K562 (cell line): ENCODE data around the gene CCDC92. TPM values are rescaled to one million over a fixed set of nuclear protein-coding genes. Genes with fewer than 3 reads are reported as not detected.
A peak's percentile ranks its signal among the peaks of the same experiment; 100 is the strongest.

Experiments
- ADNP ChIP-seq: fragments of 200-800 bp; sonication (Bioruptor generic); IDR thresholded peaks from 2 replicates; pipeline ENCODE4 v1.6.1; 2016; ENCODE audit warnings: missing genetic modification characterization, missing compliant biosample characterization
- ASH1L ChIP-seq: fragments of 450-650 bp; IDR thresholded peaks from 2 replicates; pipeline ENCODE4 v1.6.1; 2018; ENCODE audit warnings: borderline replicate concordance, mild to moderate bottlenecking, low read depth; ENCODE audit not compliant: partially characterized antibody
- ATF1 ChIP-seq, 2 experiments: fragments of 450-650 bp in 1 of 2; IDR thresholded peaks; 2 replicates each; pipeline ENCODE4 v1.6.1; 2016; ENCODE audit warnings: missing compliant biosample characterization in 1 of 2, missing genetic modification characterization in 1 of 2
- BCOR ChIP-seq: fragments of 450-650 bp; IDR thresholded peaks from 2 replicates; pipeline ENCODE4 v1.6.1; 2016
- CBX5 ChIP-seq: IDR thresholded peaks from 2 replicates; pipeline ENCODE4 v1.6.1; 2014; ENCODE audit warnings: low read depth, borderline replicate concordance
- EP400 ChIP-seq: fragments of 450-650 bp; IDR thresholded peaks from 2 replicates; pipeline ENCODE4 v1.6.1; 2017; ENCODE audit warnings: antibody characterized with exemption, mild to moderate bottlenecking, moderate library complexity
- FOXP1 ChIP-seq: sonication (generic); formaldehyde crosslinking; IDR thresholded peaks from 2 replicates; pipeline ENCODE4 v1.8.0; 2022; ENCODE audit warnings: mild to moderate bottlenecking, missing genetic modification reagents
- HCFC1 ChIP-seq: IDR thresholded peaks from 2 replicates; pipeline ENCODE4 v1.6.1; 2012; ENCODE audit warnings: low read depth, low read length, improper control_type of control experiment
- HOXB6 ChIP-seq: fragments of 250-450 bp; sonication (Bioruptor Pico); IDR thresholded peaks from 2 replicates; pipeline ENCODE4 v1.5.1; 2022; ENCODE audit warnings: mild to moderate bottlenecking, borderline replicate concordance
- LCOR ChIP-seq: sonication (generic); formaldehyde crosslinking; IDR thresholded peaks from 2 replicates; pipeline ENCODE4 v1.8.0; 2022; ENCODE audit warnings: mild to moderate bottlenecking, missing genetic modification reagents
- MIER1 ChIP-seq: fragments of 450-650 bp; IDR thresholded peaks from 2 replicates; pipeline ENCODE4 v1.6.1; 2016; ENCODE audit warnings: antibody characterized with exemption, mild to moderate bottlenecking, low read depth
- NCOA4 ChIP-seq: fragments of 450-650 bp; IDR thresholded peaks from 2 replicates; pipeline ENCODE4 v1.6.1; 2018; ENCODE audit warnings: mild to moderate bottlenecking; ENCODE audit not compliant: partially characterized antibody
- PATZ1 ChIP-seq: fragments of 250-450 bp; sonication (Bioruptor Pico); IDR thresholded peaks from 2 replicates; pipeline ENCODE4 v1.5.0; 2020; ENCODE audit warnings: mild to moderate bottlenecking, borderline replicate concordance
- PTRF ChIP-seq: fragments of 450-650 bp; IDR thresholded peaks from 2 replicates; pipeline ENCODE4 v1.6.1; 2016; ENCODE audit warnings: mild to moderate bottlenecking, missing genetic modification characterization, missing compliant biosample characterization
- PTTG1 ChIP-seq: fragments of 450-650 bp; IDR thresholded peaks from 2 replicates; pipeline ENCODE4 v1.6.1; 2016; ENCODE audit warnings: low read depth, mild to moderate bottlenecking, missing genetic modification characterization, missing compliant biosample characterization
- RFX1 ChIP-seq: fragments of 450-650 bp; IDR thresholded peaks from 2 replicates; pipeline ENCODE4 v1.6.1; 2016; ENCODE audit warnings: mild to moderate bottlenecking, moderate library complexity
- SIRT6 ChIP-seq: IDR thresholded peaks from one replicate; pipeline ENCODE4 v1.6.1; 2012; ENCODE audit warnings: low read depth, mild to moderate bottlenecking, control low read depth, inconsistent platforms, low read length, moderate library complexity
- SLC30A9 ChIP-seq: fragments of 250-450 bp; sonication (Bioruptor Pico); IDR thresholded peaks from 2 replicates; pipeline ENCODE4 v1.8.0; 2022; ENCODE audit warnings: mild to moderate bottlenecking, moderate library complexity
- SMARCE1 ChIP-seq: fragments of 450-650 bp; IDR thresholded peaks from 2 replicates; pipeline ENCODE4 v1.7.1; 2016; ENCODE audit warnings: mild to moderate bottlenecking
- TAF15 ChIP-seq: fragments of 200-400 bp; formaldehyde crosslinking; IDR thresholded peaks from 2 replicates; pipeline ENCODE4 v1.6.1; 2017; ENCODE audit warnings: mild to moderate bottlenecking, low read depth, low read length, moderate library complexity
- TEAD2 ChIP-seq: fragments of 450-650 bp; IDR thresholded peaks from 2 replicates; pipeline ENCODE4 v1.6.1; 2016; ENCODE audit warnings: missing genetic modification characterization, control low read depth, missing compliant biosample characterization
- ZNF277 ChIP-seq: fragments of 250-450 bp; sonication (Bioruptor Pico); IDR thresholded peaks from 2 replicates; pipeline ENCODE4 v1.8.0; 2022; ENCODE audit warnings: inconsistent platforms, mild to moderate bottlenecking, moderate library complexity, borderline replicate concordance
- ZNF384 ChIP-seq: IDR thresholded peaks from 2 replicates; pipeline ENCODE4 v1.6.1; 2012; ENCODE audit warnings: low read depth, low read length, improper control_type of control experiment
- ZNF408 ChIP-seq: fragments of 250-450 bp; sonication (Bioruptor Pico); IDR thresholded peaks from 2 replicates; pipeline ENCODE4 v1.4.0; 2020; ENCODE audit warnings: low read depth, mild to moderate bottlenecking, moderate library complexity
- polyA plus RNA-seq, 8 experiments: library from polyadenylated mRNA; depleted of rRNA in 4 of 8; stranded (reverse) in 5 of 8; unstranded in 3 of 8; fragments of >200 nt; fragmentation: Nextera tagmentation in 2 of 8; fragmentation: Illumina TruSeq in 1 of 8; extraction: Ambion mirVana in 2 of 8; extraction: Trizol in 1 of 8; gene quantifications; 2 replicates each; pipeline versions ENCODE4 v1.2.1 to v1.2.3, GENCODE V29; 2011 to 2014; ENCODE audit warnings: inconsistent platforms in 1 of 8, missing spikeins in 1 of 8
- total RNA-seq, 7 experiments: library from RNA; depleted of rRNA in 6 of 7; stranded (reverse); fragments of >200 nt in 6 of 7; fragmentation: Illumina TruSeq in 2 of 7; extraction: Trizol in 2 of 7; gene quantifications; 2 replicates each; pipeline versions ENCODE4 v1.2.1 to v1.2.3, GENCODE V29; 2011 to 2021; ENCODE audit warnings: low replicate concordance in 1 of 7
- TF ChIP-seq, protein P1 (sequence below): fragments of 450-650 bp; IDR thresholded peaks from 2 replicates; pipeline ENCODE4 v1.6.1; 2017; ENCODE audit warnings: mild to moderate bottlenecking, moderate library complexity
- TF ChIP-seq, protein P2 (sequence below): fragments of 450-650 bp; IDR thresholded peaks from 2 replicates; pipeline ENCODE4 v1.6.1; 2016; ENCODE audit warnings: low read depth, mild to moderate bottlenecking, moderate library complexity

The CCDC92 gene
- total and polyA plus RNA-seq, 9 of the 15 experiments (the other 6 are each of a cell fraction or from before 2014, with no cell fraction given) = 0.27 to 5.9 (median 2.1) TPM

DNA sequence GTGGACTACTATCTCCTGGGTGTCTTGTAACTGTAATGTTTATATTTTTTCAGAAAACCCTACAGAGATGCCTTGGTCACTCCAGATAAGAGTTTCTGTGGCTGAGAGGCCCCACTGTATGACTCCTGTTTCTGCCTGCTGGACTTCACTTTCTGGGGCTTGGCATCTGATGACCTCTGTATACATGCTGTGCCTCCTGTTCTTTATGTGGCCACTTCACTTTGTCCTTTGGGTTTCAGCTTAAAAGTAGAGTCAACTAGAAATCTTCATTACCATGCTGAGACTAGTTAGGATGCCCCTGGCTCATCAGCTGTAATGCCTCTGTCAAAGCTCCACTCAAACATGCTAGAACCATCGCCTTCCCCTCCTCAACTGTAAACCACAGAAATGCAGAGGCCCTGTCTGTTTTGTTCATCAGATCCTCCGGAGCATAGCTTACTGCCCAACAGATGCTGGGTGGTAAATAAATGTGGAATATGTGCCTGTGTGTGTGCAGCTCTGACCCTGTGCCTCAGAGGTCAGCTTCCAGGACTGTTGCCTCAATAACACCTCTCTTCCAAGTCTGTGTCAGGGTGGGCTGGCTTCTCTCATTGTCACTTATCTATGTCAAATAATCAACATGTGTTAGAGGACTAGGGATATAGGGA, 25.8 kb upstream of the CCDC92 start (continued):
- TF ChIP-seq NCOA4 = no peak
- TF ChIP-seq LCOR = no peak
- TF ChIP-seq SMARCE1 = peak; percentile 30; the same call in 1 of the 2 replicates
- no peak for TF ChIP-seq TEAD2 (tag)
- TF ChIP-seq RFX1 = no peak
- no peak for TF ChIP-seq HOXB6 (CRISPR knock-in tag)
- no peak for TF ChIP-seq ZNF408 (CRISPR knock-in tag)
- TF ChIP-seq PATZ1 (CRISPR knock-in tag) = no peak
- TF ChIP-seq PTRF (tag) = no peak
- TF ChIP-seq ASH1L = no peak
- no peak for TF ChIP-seq ATF1 (CRISPR knock-in tag; IDR thresholded peaks at IDR 0.05)
- no peak for TF ChIP-seq ATF1 (tag; IDR thresholded peaks at IDR 0.05)
- no peak for TF ChIP-seq HCFC1
- TF ChIP-seq TAF15 = no peak
- TF ChIP-seq, protein P1, sequence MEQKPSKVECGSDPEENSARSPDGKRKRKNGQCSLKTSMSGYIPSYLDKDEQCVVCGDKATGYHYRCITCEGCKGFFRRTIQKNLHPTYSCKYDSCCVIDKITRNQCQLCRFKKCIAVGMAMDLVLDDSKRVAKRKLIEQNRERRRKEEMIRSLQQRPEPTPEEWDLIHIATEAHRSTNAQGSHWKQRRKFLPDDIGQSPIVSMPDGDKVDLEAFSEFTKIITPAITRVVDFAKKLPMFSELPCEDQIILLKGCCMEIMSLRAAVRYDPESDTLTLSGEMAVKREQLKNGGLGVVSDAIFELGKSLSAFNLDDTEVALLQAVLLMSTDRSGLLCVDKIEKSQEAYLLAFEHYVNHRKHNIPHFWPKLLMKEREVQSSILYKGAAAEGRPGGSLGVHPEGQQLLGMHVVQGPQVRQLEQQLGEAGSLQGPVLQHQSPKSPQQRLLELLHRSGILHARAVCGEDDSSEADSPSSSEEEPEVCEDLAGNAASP = no peak
- no peak for TF ChIP-seq SLC30A9
- TF ChIP-seq BCOR = no peak
- TF ChIP-seq, protein P2, sequence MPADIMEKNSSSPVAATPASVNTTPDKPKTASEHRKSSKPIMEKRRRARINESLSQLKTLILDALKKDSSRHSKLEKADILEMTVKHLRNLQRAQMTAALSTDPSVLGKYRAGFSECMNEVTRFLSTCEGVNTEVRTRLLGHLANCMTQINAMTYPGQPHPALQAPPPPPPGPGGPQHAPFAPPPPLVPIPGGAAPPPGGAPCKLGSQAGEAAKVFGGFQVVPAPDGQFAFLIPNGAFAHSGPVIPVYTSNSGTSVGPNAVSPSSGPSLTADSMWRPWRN = no peak
- no peak for TF ChIP-seq ZNF384
- TF ChIP-seq MIER1 = peak; percentile 65; the same call in 1 of the 2 replicates
- no peak for TF ChIP-seq CBX5
- no peak for TF ChIP-seq PTTG1 (tag)
- no peak for TF ChIP-seq ADNP (tag)
- TF ChIP-seq FOXP1 (CRISPR knock-in tag) = no peak
- no peak for TF ChIP-seq ZNF277 (CRISPR knock-in tag)
- no peak for TF ChIP-seq SIRT6
- no peak for TF ChIP-seq EP400
